Panc1 (cell line): ENCODE data around the gene DTYMK. TPM values are rescaled to one million over a fixed set of nuclear protein-coding genes. Genes with fewer than 3 reads are reported as not detected.

Source experiments
- ATAC-seq: fragments of 200-7000 bp; cut with Tn5 transposase; 2 replicates; pipeline ENCODE4 v1.9.1; 2020; ENCODE audit warnings: mild to moderate bottlenecking, moderate library complexity
- BruUV-seq: library from RNA; stranded (reverse); fragments of 400-500 nt; replicated peaks from 2 replicates; lab custom pipeline; 2021; lab: Mats Ljungman, UMichigan
- CTCF ChIA-PET: fragments of 300-600 bp; sonication (Branson Sonifier 250); formaldehyde crosslinking; loops from one replicate; lab custom pipeline; 2022; ENCODE audit warnings: antibody characterized with exemption; lab: Charles Lee
- POLR2A ChIA-PET: fragments of 300-600 bp; sonication (Branson Sonifier 250); formaldehyde crosslinking; loops from one replicate; lab custom pipeline; 2022; ENCODE audit warnings: antibody characterized with exemption; lab: Charles Lee
- DNase-seq: peaks from one replicate; pipeline ENCODE4 v3.0.0-alpha.2; 2010; ENCODE audit warnings: low read depth, low spot score
- H3K27ac ChIP-seq: 2 replicates; pipeline ENCODE4 v1.5.1; 2011; ENCODE audit warnings: mild to moderate bottlenecking, low read length, inconsistent platforms
- H3K27me3 ChIP-seq: fragments of 200-500 bp; sonication (Bioruptor generic); 2 replicates; pipeline ENCODE4 v1.6.0; 2014; ENCODE audit warnings: low read length, inconsistent platforms; ENCODE audit not compliant: control insufficient read depth, insufficient read depth
- H3K36me3 ChIP-seq: fragments of 200-500 bp; sonication (Bioruptor generic); 2 replicates; pipeline ENCODE4 v1.5.1; 2014; ENCODE audit warnings: inconsistent platforms, mild to moderate bottlenecking, low read length, moderate library complexity; ENCODE audit not compliant: control insufficient read depth, insufficient read depth
- H3K4me1 ChIP-seq: 2 replicates; pipeline ENCODE4 v1.5.1; 2011; ENCODE audit warnings: inconsistent platforms, mild to moderate bottlenecking, low read length, moderate library complexity; ENCODE audit not compliant: control insufficient read depth, insufficient read depth
- H3K4me3 ChIP-seq, 2 experiments: 2 replicates each; pipeline ENCODE4 v1.5.1; 2011 to 2012; ENCODE audit warnings: low read depth in 2 of 2, low read length in 2 of 2, mild to moderate bottlenecking in 2 of 2, inconsistent platforms in 1 of 2, moderate library complexity in 1 of 2
- H3K9me3 ChIP-seq: fragments of 200-500 bp; sonication (Bioruptor generic); 2 replicates; pipeline ENCODE4 v1.5.1; 2014; ENCODE audit warnings: low read depth, mild to moderate bottlenecking, inconsistent platforms, low read length, moderate library complexity; ENCODE audit not compliant: control insufficient read depth, insufficient read depth
- CTCF ChIP-seq: fragments of 450-650 bp; IDR thresholded peaks from 2 replicates; pipeline ENCODE4 v1.5.1; 2017; ENCODE audit warnings: mild to moderate bottlenecking
- POLR2AphosphoS5 ChIP-seq: IDR thresholded peaks from 2 replicates; pipeline ENCODE4 v1.6.1; 2012; ENCODE audit warnings: mild to moderate bottlenecking, low read depth, low read length, moderate library complexity
- REST ChIP-seq, 2 experiments: IDR thresholded peaks; 2 replicates each; pipeline ENCODE4 v1.6.1; 2011 to 2012; ENCODE audit warnings: low read depth in 2 of 2, control low read depth in 1 of 2, low read length in 1 of 2, mild to moderate bottlenecking in 1 of 2, moderate library complexity in 1 of 2; ENCODE audit not compliant: insufficient read depth in 1 of 2
- SIN3A ChIP-seq: IDR thresholded peaks from 2 replicates; pipeline ENCODE4 v1.6.1; 2012; ENCODE audit warnings: low read depth, mild to moderate bottlenecking, low read length, moderate library complexity, borderline replicate concordance; ENCODE audit not compliant: insufficient read depth
- TCF7L2 ChIP-seq: IDR thresholded peaks from 2 replicates; pipeline ENCODE4 v1.6.1; 2011; ENCODE audit warnings: mild to moderate bottlenecking, low read depth, low read length, inconsistent platforms
- in situ Hi-C: cut with HindIII; loops from 2 replicates; pipeline ENCODE4 v1.10.0; 2016; ENCODE audit warnings: low sequenced_read_pairs, low pct_unique_long_range_greater_than_20kb
- intact Hi-C: fragments of 100-400 bp; cut with micrococcal nuclease; formaldehyde crosslinking; loops from one replicate; pipeline ENCODE4 v1.10.0; 2022; ENCODE audit not compliant: unreplicated experiment
- total RNA-seq: library from RNA; stranded (reverse); gene quantifications from one replicate; pipeline ENCODE4 v1.2.1, GENCODE V29; 2021; ENCODE audit not compliant: unreplicated experiment

The DTYMK gene
- total RNA-seq, 1 experiment from 2014 or later, result 122 TPM

- Histone ChIP-seq H3K27me3 (no peaks in the 10 kb centered on the region), H3K4me3 (no peak overlapping the region), H3K4me1 (no peaks in the 10 kb centered on the region), H3K36me3 (no peaks in the 10 kb centered on the region), H3K9me3 (no peaks in the 10 kb centered on the region), H3K27ac (no peak overlapping the region)
- intact Hi-C loops (loop anchor here (10.0 kb wide), 1 partner anchor 145 kb away; no protein-coding TSS in a partner anchor), in situ Hi-C loops (no loop called here)
- ChIA-PET CTCF (no interaction called here), POLR2A (no interaction called here)
- DNase-seq (no peak), ATAC-seq (no peak)
- BruUV-seq, result no TSS peak
- TF ChIP-seq TCF7L2, result no peak
- TF ChIP-seq SIN3A, result no peak
- no peak for TF ChIP-seq CTCF
- TF ChIP-seq POLR2AphosphoS5, result no peak
- no peak for TF ChIP-seq REST (IDR thresholded peaks at IDR 0.05; ENCODE audit: insufficient read depth in 1 of 2, low read depth in 2 of 2, low read length in 1 of 2)
Measured at GRCh38 chr2:241729868-241730267, 43.3 kb upstream of the DTYMK start.

GRCh38 chr2:241728627-241729026 is 42.0 kb upstream of the DTYMK start:
- in situ Hi-C loops (no loop called here), intact Hi-C loops (no loop called here)
- H3K4me3 ChIP-seq, result no peak overlapping the region
- H3K27me3 ChIP-seq, result no peaks in the 10 kb centered on the region
- H3K4me1 ChIP-seq, result no peaks in the 10 kb centered on the region
- H3K9me3 ChIP-seq, result no peaks in the 10 kb centered on the region
- H3K36me3 ChIP-seq, result no peaks in the 10 kb centered on the region
- no TSS peak for BruUV-seq
- TF ChIP-seq TCF7L2 (no peak), REST (IDR thresholded peaks at IDR 0.05; ENCODE audit: insufficient read depth in 1 of 2, low read depth in 2 of 2, low read length in 1 of 2) (no peak), CTCF (no peak), POLR2AphosphoS5 (no peak), SIN3A (no peak)
- POLR2A ChIA-PET, result interaction anchor here (0.6 kb wide), 1 partner anchor 34 kb away, joined by 7 read pairs; no protein-coding TSS in a partner anchor
- no peak for ATAC-seq
- no peak for DNase-seq
- CTCF ChIA-PET, result no interaction called here
- no peak overlapping the region for H3K27ac ChIP-seq
